Suprapubic skin (tissue), 4 donors: ENCODE data around the gene DCTN4. TPM values are rescaled to one million over a fixed set of nuclear protein-coding genes. Genes with fewer than 3 reads are reported as not detected.

Source experiments
- DNase-seq, 2 donors: peaks; one replicate each; pipeline ENCODE4 v3.0.0-alpha.2; 2019; ENCODE audit warnings: low spot score in 2 of 2
- H3K27ac ChIP-seq: fragments of 200-600 bp; sonication (generic); one replicate; pipeline ENCODE4 v1.5.1; 2019
- H3K27me3 ChIP-seq: fragments of 200-600 bp; sonication (generic); one replicate; pipeline ENCODE4 v1.5.1; 2019
- H3K36me3 ChIP-seq: fragments of 200-600 bp; sonication (generic); one replicate; pipeline ENCODE4 v1.5.1; 2019
- H3K4me1 ChIP-seq: fragments of 200-600 bp; sonication (generic); one replicate; pipeline ENCODE4 v1.5.1; 2019
- H3K4me3 ChIP-seq: fragments of 200-600 bp; sonication (generic); one replicate; pipeline ENCODE4 v1.5.1; 2019; ENCODE audit warnings: mild to moderate bottlenecking
- H3K9me3 ChIP-seq: fragments of 200-600 bp; sonication (generic); one replicate; pipeline ENCODE4 v1.5.1; 2019
- EP300 ChIP-seq: sonication (generic); formaldehyde crosslinking; IDR thresholded peaks from one replicate; pipeline ENCODE4 v1.6.1; 2017; ENCODE audit warnings: antibody characterized with exemption
- POLR2A ChIP-seq, 2 donors: fragments of 450-650 bp; IDR thresholded peaks; one replicate each; pipeline ENCODE4 v1.6.1; 2017; ENCODE audit warnings: antibody characterized with exemption in 2 of 2, mild to moderate bottlenecking in 2 of 2, moderate library complexity in 2 of 2
- POLR2AphosphoS5 ChIP-seq, 3 donors: sonication (generic); formaldehyde crosslinking; IDR thresholded peaks; one replicate each; pipeline ENCODE4 v1.6.1; 2017; ENCODE audit warnings: antibody characterized with exemption in 3 of 3
- WGBS: methylation state at CpG from one replicate; pipeline ENCODE4 v1.1.5; 2018; 5-methylcytosine and 5-hydroxymethylcytosine counted together
- total RNA-seq, 4 donors: library from RNA; depleted of rRNA; stranded (reverse); fragments of >200 nt; gene quantifications; one replicate each; pipeline ENCODE4 v1.1.0, GENCODE V29; 2016
- TF ChIP-seq, protein P1 (sequence below), 2 donors: fragments of 200-600 bp in 1 of 2; fragments of 450-650 bp in 1 of 2; sonication (generic) in 1 of 2; IDR thresholded peaks; one replicate each; pipeline ENCODE4 v1.5.1; 2016 to 2019; ENCODE audit warnings: antibody characterized with exemption in 2 of 2, mild to moderate bottlenecking in 1 of 2, moderate library complexity in 1 of 2

DCTN4 gene
- total RNA-seq, 4 donors from 2014 or later = 64.8 to 91.6 (median 76.3) TPM

DNA sequence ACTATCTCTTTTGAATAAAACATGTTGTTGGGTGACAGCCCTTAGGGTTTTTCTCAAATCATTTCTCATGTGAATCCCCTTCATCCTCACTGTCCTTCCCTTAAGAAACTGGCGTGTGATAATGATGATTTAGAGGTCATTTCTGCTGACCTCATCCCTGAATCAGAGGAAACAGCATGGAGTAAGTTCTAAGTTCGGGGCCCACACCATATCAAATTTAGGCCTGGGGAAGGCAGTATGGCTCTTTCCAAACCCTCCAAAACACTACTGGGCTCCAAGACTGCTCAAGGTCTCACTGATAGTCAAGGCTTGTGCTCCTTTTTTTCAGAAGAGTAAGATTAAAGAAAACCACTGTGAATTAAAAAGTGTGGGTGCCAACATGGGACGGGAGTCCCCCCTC is 18.9 kb upstream of the DCTN4 start:
- Histone ChIP-seq H3K9me3 (no peaks in the 10 kb centered on the region), H3K36me3 (no peaks in the 10 kb centered on the region), H3K27me3 (no peaks in the 10 kb centered on the region), H3K4me1 (peaks cover 28% of the 10 kb centered on the region), H3K4me3 (peak overlapping the region; percentile 62), H3K27ac (peak overlapping the region; percentile 81)
- TF ChIP-seq EP300 = no peak
- no peak for TF ChIP-seq POLR2AphosphoS5 (IDR thresholded peaks at IDR 0.05)
- no peak for TF ChIP-seq POLR2A (IDR thresholded peaks at IDR 0.05)
- TF ChIP-seq, protein P1, sequence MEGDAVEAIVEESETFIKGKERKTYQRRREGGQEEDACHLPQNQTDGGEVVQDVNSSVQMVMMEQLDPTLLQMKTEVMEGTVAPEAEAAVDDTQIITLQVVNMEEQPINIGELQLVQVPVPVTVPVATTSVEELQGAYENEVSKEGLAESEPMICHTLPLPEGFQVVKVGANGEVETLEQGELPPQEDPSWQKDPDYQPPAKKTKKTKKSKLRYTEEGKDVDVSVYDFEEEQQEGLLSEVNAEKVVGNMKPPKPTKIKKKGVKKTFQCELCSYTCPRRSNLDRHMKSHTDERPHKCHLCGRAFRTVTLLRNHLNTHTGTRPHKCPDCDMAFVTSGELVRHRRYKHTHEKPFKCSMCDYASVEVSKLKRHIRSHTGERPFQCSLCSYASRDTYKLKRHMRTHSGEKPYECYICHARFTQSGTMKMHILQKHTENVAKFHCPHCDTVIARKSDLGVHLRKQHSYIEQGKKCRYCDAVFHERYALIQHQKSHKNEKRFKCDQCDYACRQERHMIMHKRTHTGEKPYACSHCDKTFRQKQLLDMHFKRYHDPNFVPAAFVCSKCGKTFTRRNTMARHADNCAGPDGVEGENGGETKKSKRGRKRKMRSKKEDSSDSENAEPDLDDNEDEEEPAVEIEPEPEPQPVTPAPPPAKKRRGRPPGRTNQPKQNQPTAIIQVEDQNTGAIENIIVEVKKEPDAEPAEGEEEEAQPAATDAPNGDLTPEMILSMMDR (IDR thresholded peaks at IDR 0.05) = no peak
- DNase-seq = no peak
- 68% methylated on average over 3 of the region's 3 CpGs for WGBS

DNA sequence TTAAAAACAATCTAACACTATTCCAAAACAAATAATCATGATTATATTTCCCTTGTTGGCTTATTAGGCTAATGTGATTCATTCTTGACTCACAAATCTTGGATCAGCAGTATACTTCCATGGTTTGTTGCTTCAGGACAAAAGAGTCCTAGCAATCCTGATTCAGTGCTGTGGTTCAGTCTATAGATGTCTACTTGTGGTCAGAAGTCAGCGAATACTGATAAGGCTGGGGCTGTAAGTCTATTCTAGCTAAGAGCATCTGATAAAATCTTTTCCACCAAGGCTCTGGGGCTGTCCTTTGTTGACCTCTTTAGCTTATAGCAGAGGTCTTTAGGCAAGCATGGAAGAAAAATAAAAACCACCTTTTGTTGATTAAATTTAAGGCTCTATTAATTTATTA is 15.3 kb upstream of the DCTN4 start:
- Histone ChIP-seq H3K27ac (no peak overlapping the region), H3K9me3 (no peaks in the 10 kb centered on the region), H3K27me3 (no peaks in the 10 kb centered on the region), H3K4me3 (no peak overlapping the region), H3K36me3 (no peaks in the 10 kb centered on the region), H3K4me1 (no peaks in the 10 kb centered on the region)
- WGBS = 75% methylated on average over 1 of the region's 1 CpG
- no peak for TF ChIP-seq POLR2A (IDR thresholded peaks at IDR 0.05)
- TF ChIP-seq, protein P1 (IDR thresholded peaks at IDR 0.05) = no peak
- DNase-seq = no peak

DNA sequence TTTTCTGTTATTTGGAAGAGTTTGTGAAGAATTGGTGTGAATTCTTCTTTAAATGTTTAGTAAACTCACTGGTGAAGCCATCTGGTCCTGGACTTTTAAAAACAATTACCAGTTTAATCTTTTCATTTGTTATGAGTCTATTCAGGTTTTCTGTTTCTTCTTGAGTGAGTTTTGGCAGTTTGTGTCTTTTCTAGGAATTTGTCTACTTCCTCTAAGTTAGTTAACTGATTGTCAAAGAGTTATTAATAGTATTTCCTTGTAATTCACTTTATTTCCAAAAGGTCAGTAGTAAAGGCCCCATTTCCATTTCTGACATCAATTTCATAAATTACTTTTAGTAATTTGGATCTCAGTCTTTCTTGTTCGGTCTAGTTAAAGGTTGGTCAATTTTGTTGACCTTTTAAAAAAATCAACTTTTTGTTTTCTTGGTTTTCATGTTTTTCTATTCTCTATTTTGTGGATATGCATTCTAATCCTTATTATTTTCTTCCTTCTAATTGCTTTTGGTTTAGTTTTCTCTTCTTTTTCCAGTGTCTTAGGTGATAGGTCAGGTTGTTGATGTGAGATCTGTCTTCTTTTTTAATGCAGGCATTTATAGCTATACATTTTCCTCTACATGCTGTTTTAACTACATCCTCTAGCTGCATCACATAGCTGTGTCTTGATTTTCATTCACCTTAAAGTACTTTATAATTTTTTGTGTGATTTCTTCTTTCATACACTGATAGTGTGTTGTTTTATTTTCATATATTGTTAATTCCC is 12.4 kb upstream of the DCTN4 start:
- Histone ChIP-seq H3K4me1 (no peaks in the 10 kb centered on the region), H3K4me3 (no peak overlapping the region), H3K27ac (no peak overlapping the region), H3K36me3 (no peaks in the 10 kb centered on the region), H3K9me3 (no peaks in the 10 kb centered on the region), H3K27me3 (no peaks in the 10 kb centered on the region)
- 77% methylated on average over 1 of the region's 1 CpG for WGBS
- TF ChIP-seq POLR2AphosphoS5 (IDR thresholded peaks at IDR 0.05) (no peak), POLR2A (IDR thresholded peaks at IDR 0.05) (no peak), EP300 (no peak)
- TF ChIP-seq, protein P1 (IDR thresholded peaks at IDR 0.05) = no peak
- no peak for DNase-seq

DNA sequence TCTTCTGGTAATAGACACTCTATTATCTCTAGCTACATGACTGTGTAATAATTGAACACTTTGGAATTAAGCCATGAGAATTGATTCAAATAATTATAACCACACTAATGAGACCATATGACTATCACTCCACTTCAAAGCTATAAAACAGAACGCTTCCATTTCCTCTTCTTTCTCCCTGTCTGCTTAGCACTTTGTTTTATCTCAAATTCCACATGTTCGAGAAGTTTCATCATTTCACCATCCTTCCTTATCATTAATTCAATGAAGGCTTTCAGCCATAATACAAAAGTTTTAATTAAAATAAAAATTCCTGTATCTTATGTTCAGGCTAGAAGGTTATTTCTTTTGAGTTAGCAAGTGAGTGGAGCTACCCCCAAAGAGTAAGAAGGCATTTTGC is 7.4 kb upstream of the DCTN4 start:
- WGBS = 54% methylated on average over 2 of the region's 2 CpGs
- no peaks in the 10 kb centered on the region for H3K9me3 ChIP-seq
- TF ChIP-seq EP300 (no peak), POLR2A (IDR thresholded peaks at IDR 0.05) (no peak), POLR2AphosphoS5 (IDR thresholded peaks at IDR 0.05) (no peak)
- TF ChIP-seq, protein P1 (IDR thresholded peaks at IDR 0.05) = no peak
- H3K4me1 ChIP-seq = peaks cover 13% of the 10 kb centered on the region
- no peak overlapping the region for H3K4me3 ChIP-seq
- no peaks in the 10 kb centered on the region for H3K36me3 ChIP-seq
- no peak for DNase-seq
- H3K27ac ChIP-seq = no peak overlapping the region
- H3K27me3 ChIP-seq = no peaks in the 10 kb centered on the region

DNA sequence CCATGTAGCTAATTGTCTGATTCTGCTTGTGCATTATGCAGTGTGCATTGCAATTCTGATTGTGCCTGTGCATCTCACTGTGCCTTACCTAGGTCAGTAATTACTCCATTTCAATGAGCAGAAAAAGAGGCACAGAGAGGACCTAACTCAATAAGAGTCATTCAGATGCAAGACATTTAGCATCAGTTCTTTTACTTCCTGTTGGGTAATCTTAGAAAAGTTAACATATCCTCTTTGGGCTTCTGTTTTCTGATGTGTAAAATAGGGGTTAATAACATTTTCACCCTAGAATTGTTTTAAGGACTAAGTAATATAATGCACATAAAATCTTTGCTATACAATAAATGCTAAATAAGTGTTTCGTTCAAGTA is 7.0 kb upstream of the DCTN4 start:
- H3K4me1 ChIP-seq = peaks cover 13% of the 10 kb centered on the region
- no peaks in the 10 kb centered on the region for H3K9me3 ChIP-seq
- 92% methylated on average over 1 of the region's 1 CpG for WGBS
- no peak for DNase-seq
- H3K27me3 ChIP-seq = no peaks in the 10 kb centered on the region
- H3K36me3 ChIP-seq = no peaks in the 10 kb centered on the region
- TF ChIP-seq POLR2A (IDR thresholded peaks at IDR 0.05) (no peak), EP300 (no peak), POLR2AphosphoS5 (IDR thresholded peaks at IDR 0.05) (no peak)
- TF ChIP-seq, protein P1 (IDR thresholded peaks at IDR 0.05) = no peak
- H3K27ac ChIP-seq = no peak overlapping the region
- H3K4me3 ChIP-seq = no peak overlapping the region
